IPS-18c (cell line): ENCODE data around the gene RRP7A.

Source experiments
- H3K4me3 ChIP-seq: 2 replicates; pipeline ENCODE4 v1.7.0; 2013; ENCODE audit warnings: low read depth, mild to moderate bottlenecking, low read length, moderate library complexity; ENCODE audit not compliant: insufficient read depth
- H3K9me3 ChIP-seq: one replicate; pipeline ENCODE4 v1.6.1; 2013; ENCODE audit warnings: mild to moderate bottlenecking, low read length, moderate library complexity; ENCODE audit not compliant: control insufficient read depth, insufficient read depth

RRP7A gene

DNA sequence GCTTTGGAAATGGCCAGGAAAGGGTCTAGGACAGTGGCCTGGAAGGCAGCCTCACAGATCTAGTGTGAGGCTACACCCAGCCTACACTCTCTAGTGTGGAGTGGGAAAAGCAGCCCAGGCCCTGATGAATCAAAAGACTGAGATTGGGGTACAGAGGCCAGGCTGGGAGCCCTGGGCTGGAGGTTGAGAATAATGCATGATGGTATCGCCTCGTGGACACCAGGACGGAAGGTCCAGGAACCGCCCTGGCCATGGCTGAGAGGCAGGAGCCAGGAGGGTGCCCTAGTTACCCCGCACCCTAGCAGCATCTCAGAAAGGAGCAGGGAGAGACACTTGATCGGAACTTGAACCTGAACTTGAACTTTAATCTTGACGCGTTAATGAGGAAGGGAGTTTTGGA is 46.9 kb downstream of the RRP7A start:
- H3K9me3 ChIP-seq = no peaks in the 10 kb centered on the region
- no peak overlapping the region for H3K4me3 ChIP-seq

DNA sequence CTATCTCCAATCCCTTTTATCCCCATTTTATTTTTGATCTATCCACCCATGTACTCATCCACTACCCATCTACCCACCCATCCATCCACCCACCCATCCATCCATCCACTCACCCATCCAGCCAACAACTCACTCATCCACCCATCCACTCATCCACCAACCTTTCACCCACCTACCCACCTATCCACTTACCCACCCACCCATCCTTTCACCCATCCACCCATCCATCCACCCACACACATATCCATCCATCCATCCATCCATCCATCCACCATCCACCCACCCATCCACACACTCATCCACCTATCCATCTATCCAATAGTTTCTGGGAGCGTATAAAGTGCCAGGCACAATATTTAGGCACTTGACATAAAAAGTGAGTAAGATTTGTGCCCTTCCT is 48.2 kb downstream of the RRP7A start:
- Histone ChIP-seq H3K4me3 (no peak overlapping the region), H3K9me3 (no peaks in the 10 kb centered on the region)

DNA sequence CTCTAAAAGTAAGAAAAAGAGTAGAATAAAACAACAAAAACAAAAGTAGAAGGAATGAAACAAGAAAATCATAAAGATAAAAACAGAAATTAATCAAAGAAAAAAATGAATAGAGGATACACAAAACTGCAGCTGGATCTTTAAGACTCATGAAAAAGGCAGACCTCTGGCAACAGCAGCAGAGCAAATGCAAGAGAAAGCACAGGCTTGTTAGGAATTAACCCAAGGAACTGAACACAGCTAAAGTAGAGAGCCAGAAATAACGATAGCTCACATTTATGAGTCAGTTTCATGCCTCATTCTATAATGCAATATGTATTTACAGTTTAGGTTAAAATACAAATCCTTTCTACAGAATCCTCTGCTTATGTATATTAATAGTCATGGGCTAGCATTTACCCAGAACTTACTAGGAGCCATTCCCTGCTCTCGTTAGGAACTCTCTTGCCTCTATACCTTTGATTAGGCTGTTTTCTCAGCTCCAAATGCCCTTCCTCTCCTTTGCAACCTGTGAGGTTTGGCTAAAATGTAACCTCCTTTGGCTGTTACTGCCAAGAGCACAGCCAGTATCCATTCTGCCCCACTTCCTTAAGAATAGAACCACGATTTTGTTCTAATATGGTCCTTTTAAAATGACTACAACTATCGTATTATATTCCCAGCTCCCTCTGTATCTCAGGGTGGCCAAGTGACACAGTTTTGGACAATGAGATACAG is 49.1 kb downstream of the RRP7A start:
- H3K4me3 ChIP-seq = no peak overlapping the region
- H3K9me3 ChIP-seq = no peaks in the 10 kb centered on the region

DNA sequence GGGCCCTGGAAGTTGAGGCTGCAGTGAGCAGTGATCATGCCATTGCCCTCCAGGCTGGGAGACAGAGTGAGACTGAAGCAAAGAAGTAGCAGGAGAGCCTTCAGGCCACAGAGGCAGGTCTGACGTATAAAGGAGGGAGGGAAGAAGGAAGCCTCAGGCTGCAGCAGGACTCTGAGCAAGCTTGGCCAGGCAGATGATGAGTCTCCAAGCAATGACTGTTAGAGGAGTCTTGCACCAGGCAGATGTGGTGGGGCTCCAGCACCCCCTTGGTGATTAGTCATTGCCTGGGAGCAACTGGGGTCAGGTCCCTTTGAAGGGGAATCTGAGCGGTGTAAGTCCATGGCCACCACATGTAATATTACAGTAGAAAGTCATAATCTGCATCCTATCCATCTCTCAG is 50.8 kb downstream of the RRP7A start:
- H3K9me3 ChIP-seq = no peaks in the 10 kb centered on the region
- no peak overlapping the region for H3K4me3 ChIP-seq

DNA sequence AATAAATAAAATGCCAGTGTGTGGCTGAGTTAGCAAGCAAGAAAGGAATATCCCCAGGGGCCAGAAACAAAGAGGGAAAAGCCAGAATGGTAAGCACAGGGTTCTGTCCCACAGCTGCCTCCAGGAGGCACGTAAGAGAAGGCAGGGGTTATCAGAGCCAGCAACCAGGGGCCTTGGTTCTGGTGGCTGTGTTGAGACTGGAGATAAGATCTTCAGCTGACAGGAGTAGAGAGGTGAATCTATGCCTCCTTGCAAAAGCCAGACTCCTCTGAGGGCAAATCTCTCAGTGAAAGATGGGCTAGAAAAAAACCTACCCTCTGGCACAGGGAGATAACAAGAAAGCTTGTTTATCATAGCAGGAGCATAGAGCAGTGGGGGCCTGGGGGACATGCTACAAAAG is 57.6 kb downstream of the RRP7A start:
- Histone ChIP-seq H3K4me3 (no peak overlapping the region), H3K9me3 (peaks cover 3% of the 10 kb centered on the region)

DNA sequence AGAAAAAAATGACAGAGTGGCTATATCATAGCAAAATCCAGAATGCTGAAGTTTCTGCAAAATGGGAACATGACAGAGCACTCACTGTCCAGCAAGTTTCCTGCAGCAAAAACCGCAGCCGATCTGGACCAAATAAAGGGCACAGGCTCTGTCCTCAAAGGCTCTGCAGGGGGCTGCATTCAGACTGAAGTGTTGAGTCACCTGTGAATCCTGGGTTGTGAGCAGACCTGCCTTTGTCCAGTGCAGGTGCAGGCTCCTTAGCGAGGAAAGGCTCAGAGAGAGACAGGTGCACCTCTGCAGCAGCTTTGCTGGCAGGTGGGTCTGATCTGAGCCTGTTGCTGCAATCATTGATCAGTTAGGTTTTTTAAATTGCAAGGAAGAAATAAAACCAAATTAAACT is 58.1 kb downstream of the RRP7A start:
- Histone ChIP-seq H3K9me3 (peaks cover 3% of the 10 kb centered on the region), H3K4me3 (no peak overlapping the region)
